WTC11 (cell line): ENCODE data around the gene SKOR2. TPM values are rescaled to one million over a fixed set of nuclear protein-coding genes. Genes with fewer than 3 reads are reported as not detected.

Experiments used
- ATAC-seq: fragments of 200-7000 bp; cut with Tn5 transposase; 2 replicates; pipeline ENCODE4 v1.10.0; 2021; ENCODE audit warnings: mild to moderate bottlenecking, moderate library complexity
- CTCF ChIA-PET: fragments of 300-600 bp; sonication (Branson Sonifier 250); formaldehyde crosslinking; loops from one replicate; lab custom pipeline; 2021; ENCODE audit warnings: antibody characterized with exemption; lab: Charles Lee
- POLR2A ChIA-PET: fragments of 350-600 bp; sonication (Branson Sonifier 250); formaldehyde crosslinking; loops from one replicate; lab custom pipeline; 2021; ENCODE audit warnings: antibody characterized with exemption; lab: Charles Lee
- DNase-seq: peaks from one replicate; pipeline ENCODE4 v3.0.0; 2021; ENCODE audit warnings: low spot score
- H3K27ac Mint-ChIP-seq: 2 replicates; pipeline ENCODE4 v1.8.0; 2021; ENCODE audit warnings: mixed read lengths
- H3K27me3 Mint-ChIP-seq: 2 replicates; pipeline ENCODE4 v1.8.0; 2021; ENCODE audit warnings: low read depth, mild to moderate bottlenecking, moderate library complexity, mixed read lengths
- H3K36me3 Mint-ChIP-seq: 2 replicates; pipeline ENCODE4 v1.8.0; 2021; ENCODE audit warnings: mixed read lengths
- H3K4me1 Mint-ChIP-seq: 2 replicates; pipeline ENCODE4 v1.8.0; 2022; ENCODE audit warnings: mixed read lengths
- H3K4me3 Mint-ChIP-seq: 2 replicates; pipeline ENCODE4 v1.8.0; 2021; ENCODE audit warnings: mild to moderate bottlenecking, moderate library complexity, mixed read lengths
- H3K9me3 Mint-ChIP-seq: 2 replicates; pipeline ENCODE4 v1.8.0; 2021; ENCODE audit warnings: mixed read lengths
- AFF4 ChIP-seq: sonication (generic); formaldehyde crosslinking; IDR thresholded peaks from 2 replicates; pipeline ENCODE4 v1.8.1; 2023; ENCODE audit warnings: mild to moderate bottlenecking, missing genetic modification reagents, borderline replicate concordance
- CDX4 ChIP-seq: fragments of 250-450 bp; sonication (Bioruptor Pico); IDR thresholded peaks from 2 replicates; pipeline ENCODE4 v1.9.0; 2021; ENCODE audit warnings: moderate library complexity, mild to moderate bottlenecking, inconsistent platforms, borderline replicate concordance
- E2F4 ChIP-seq: sonication (generic); formaldehyde crosslinking; IDR thresholded peaks from 2 replicates; pipeline ENCODE4 v1.8.1; 2022; ENCODE audit warnings: low read depth, mild to moderate bottlenecking, moderate library complexity, missing genetic modification reagents, borderline replicate concordance
- ELF4 ChIP-seq: sonication (generic); formaldehyde crosslinking; IDR thresholded peaks from 2 replicates; pipeline ENCODE4 v1.8.1; 2022; ENCODE audit warnings: low read depth, mild to moderate bottlenecking, moderate library complexity, missing genetic modification reagents
- EMX1 ChIP-seq: fragments of 250-450 bp; sonication (Bioruptor Pico); IDR thresholded peaks from 2 replicates; pipeline ENCODE4 v1.8.0; 2021; ENCODE audit warnings: mild to moderate bottlenecking
- ERG ChIP-seq: fragments of 250-450 bp; sonication (Bioruptor Pico); IDR thresholded peaks from 2 replicates; pipeline ENCODE4 v1.8.0; 2021; ENCODE audit warnings: mild to moderate bottlenecking
- FOXP1 ChIP-seq: sonication (generic); formaldehyde crosslinking; IDR thresholded peaks from 2 replicates; pipeline ENCODE4 v1.8.0; 2022; ENCODE audit warnings: missing genetic modification reagents, mild to moderate bottlenecking, moderate library complexity, borderline replicate concordance
- GABPB1 ChIP-seq: sonication (generic); formaldehyde crosslinking; IDR thresholded peaks from 2 replicates; pipeline ENCODE4 v1.8.1; 2023; ENCODE audit warnings: mild to moderate bottlenecking, missing genetic modification reagents
- IRF2 ChIP-seq: sonication (generic); formaldehyde crosslinking; IDR thresholded peaks from 2 replicates; pipeline ENCODE4 v1.8.0; 2022; ENCODE audit warnings: low read depth, missing genetic modification reagents, borderline replicate concordance
- MXD4 ChIP-seq: fragments of 250-450 bp; sonication (Bioruptor Pico); IDR thresholded peaks from 2 replicates; pipeline ENCODE4 v1.8.0; 2021; ENCODE audit warnings: mild to moderate bottlenecking, moderate library complexity, borderline replicate concordance
- MYBL2 ChIP-seq: sonication (generic); formaldehyde crosslinking; IDR thresholded peaks from 2 replicates; pipeline ENCODE4 v1.8.1; 2023; ENCODE audit warnings: mild to moderate bottlenecking, moderate library complexity, missing genetic modification reagents
- NFATC4 ChIP-seq: fragments of 250-450 bp; sonication (Bioruptor Pico); IDR thresholded peaks from 2 replicates; pipeline ENCODE4 v1.9.0; 2021; ENCODE audit warnings: mild to moderate bottlenecking
- NFYB ChIP-seq: sonication (generic); formaldehyde crosslinking; conservative IDR thresholded peaks from 2 replicates; pipeline ENCODE4 v1.8.0; 2022; ENCODE audit warnings: low read depth, missing genetic modification reagents
- NR2C2 ChIP-seq: sonication (generic); formaldehyde crosslinking; IDR thresholded peaks from 2 replicates; pipeline ENCODE4 v1.8.0; 2022; ENCODE audit warnings: mild to moderate bottlenecking, missing genetic modification reagents
- PRRX2 ChIP-seq: fragments of 250-450 bp; sonication (Bioruptor Pico); IDR thresholded peaks from 2 replicates; pipeline ENCODE4 v1.8.0; 2021; ENCODE audit warnings: mild to moderate bottlenecking
- ZNF263 ChIP-seq: sonication (generic); formaldehyde crosslinking; IDR thresholded peaks from 2 replicates; pipeline ENCODE4 v1.8.1; 2022; ENCODE audit warnings: low read depth, mild to moderate bottlenecking, moderate library complexity, missing genetic modification reagents
- ZNF396 ChIP-seq: fragments of 250-450 bp; sonication (Bioruptor Pico); IDR thresholded peaks from 2 replicates; pipeline ENCODE4 v1.8.0; 2021; ENCODE audit warnings: mild to moderate bottlenecking, moderate library complexity, borderline replicate concordance
- total RNA-seq: library from RNA; stranded (reverse); gene quantifications from 3 replicates; pipeline ENCODE4 v1.2.3, GENCODE V29; 2021
- TF ChIP-seq, protein P1 (sequence below): fragments of 250-450 bp; sonication (Bioruptor Pico); IDR thresholded peaks from 2 replicates; pipeline ENCODE4 v1.9.0; 2021; ENCODE audit warnings: mild to moderate bottlenecking, borderline replicate concordance
- TF ChIP-seq, protein P2 (sequence below): sonication (generic); formaldehyde crosslinking; IDR thresholded peaks from 2 replicates; pipeline ENCODE4 v1.8.0; 2022; ENCODE audit warnings: mild to moderate bottlenecking, missing genetic modification reagents
- TF ChIP-seq, protein P3 (sequence below): sonication (generic); formaldehyde crosslinking; IDR thresholded peaks from 2 replicates; pipeline ENCODE4 v1.8.1; 2023; ENCODE audit warnings: mild to moderate bottlenecking, missing genetic modification reagents, moderate library complexity

The SKOR2 gene
- total RNA-seq, 1 experiment from 2014 or later, result 1.3 TPM

- DNase-seq, result no peak
- ChIA-PET POLR2A (no interaction called here), CTCF (no interaction called here)
- peaks cover 13% of the 10 kb centered on the region for H3K36me3 Mint-ChIP-seq
- no peak overlapping the region for H3K27ac Mint-ChIP-seq
- H3K4me3 Mint-ChIP-seq, result no peak overlapping the region
- H3K27me3 Mint-ChIP-seq, result peaks cover 3% of the 10 kb centered on the region
- no peaks in the 10 kb centered on the region for H3K4me1 Mint-ChIP-seq
- TF ChIP-seq EMX1 (CRISPR knock-in tag) (no peak), NR2C2 (no peak), E2F4 (CRISPR knock-in tag) (no peak), MXD4 (CRISPR knock-in tag) (no peak), GABPB1 (CRISPR knock-in tag) (no peak), ZNF263 (no peak), FOXP1 (no peak)
- TF ChIP-seq, protein P1, sequence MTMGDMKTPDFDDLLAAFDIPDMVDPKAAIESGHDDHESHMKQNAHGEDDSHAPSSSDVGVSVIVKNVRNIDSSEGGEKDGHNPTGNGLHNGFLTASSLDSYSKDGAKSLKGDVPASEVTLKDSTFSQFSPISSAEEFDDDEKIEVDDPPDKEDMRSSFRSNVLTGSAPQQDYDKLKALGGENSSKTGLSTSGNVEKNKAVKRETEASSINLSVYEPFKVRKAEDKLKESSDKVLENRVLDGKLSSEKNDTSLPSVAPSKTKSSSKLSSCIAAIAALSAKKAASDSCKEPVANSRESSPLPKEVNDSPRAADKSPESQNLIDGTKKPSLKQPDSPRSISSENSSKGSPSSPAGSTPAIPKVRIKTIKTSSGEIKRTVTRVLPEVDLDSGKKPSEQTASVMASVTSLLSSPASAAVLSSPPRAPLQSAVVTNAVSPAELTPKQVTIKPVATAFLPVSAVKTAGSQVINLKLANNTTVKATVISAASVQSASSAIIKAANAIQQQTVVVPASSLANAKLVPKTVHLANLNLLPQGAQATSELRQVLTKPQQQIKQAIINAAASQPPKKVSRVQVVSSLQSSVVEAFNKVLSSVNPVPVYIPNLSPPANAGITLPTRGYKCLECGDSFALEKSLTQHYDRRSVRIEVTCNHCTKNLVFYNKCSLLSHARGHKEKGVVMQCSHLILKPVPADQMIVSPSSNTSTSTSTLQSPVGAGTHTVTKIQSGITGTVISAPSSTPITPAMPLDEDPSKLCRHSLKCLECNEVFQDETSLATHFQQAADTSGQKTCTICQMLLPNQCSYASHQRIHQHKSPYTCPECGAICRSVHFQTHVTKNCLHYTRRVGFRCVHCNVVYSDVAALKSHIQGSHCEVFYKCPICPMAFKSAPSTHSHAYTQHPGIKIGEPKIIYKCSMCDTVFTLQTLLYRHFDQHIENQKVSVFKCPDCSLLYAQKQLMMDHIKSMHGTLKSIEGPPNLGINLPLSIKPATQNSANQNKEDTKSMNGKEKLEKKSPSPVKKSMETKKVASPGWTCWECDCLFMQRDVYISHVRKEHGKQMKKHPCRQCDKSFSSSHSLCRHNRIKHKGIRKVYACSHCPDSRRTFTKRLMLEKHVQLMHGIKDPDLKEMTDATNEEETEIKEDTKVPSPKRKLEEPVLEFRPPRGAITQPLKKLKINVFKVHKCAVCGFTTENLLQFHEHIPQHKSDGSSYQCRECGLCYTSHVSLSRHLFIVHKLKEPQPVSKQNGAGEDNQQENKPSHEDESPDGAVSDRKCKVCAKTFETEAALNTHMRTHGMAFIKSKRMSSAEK (CRISPR knock-in tag), result no peak
- TF ChIP-seq, protein P2, sequence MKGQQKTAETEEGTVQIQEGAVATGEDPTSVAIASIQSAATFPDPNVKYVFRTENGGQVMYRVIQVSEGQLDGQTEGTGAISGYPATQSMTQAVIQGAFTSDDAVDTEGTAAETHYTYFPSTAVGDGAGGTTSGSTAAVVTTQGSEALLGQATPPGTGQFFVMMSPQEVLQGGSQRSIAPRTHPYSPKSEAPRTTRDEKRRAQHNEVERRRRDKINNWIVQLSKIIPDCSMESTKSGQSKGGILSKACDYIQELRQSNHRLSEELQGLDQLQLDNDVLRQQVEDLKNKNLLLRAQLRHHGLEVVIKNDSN (CRISPR knock-in tag), result no peak
- no peak for ATAC-seq
- peaks cover 53% of the 10 kb centered on the region for H3K9me3 Mint-ChIP-seq
Observed at GRCh38 chr18:47296462-47296861, 45.0 kb upstream of the SKOR2 start.

GRCh38 chr18:47294801-47295200 lies 43.3 kb upstream of the SKOR2 start:
- no peak for ATAC-seq
- TF ChIP-seq EMX1 (CRISPR knock-in tag) (no peak), ZNF396 (CRISPR knock-in tag) (no peak)
- ChIA-PET POLR2A (no interaction called here), CTCF (no interaction called here)
- peaks cover 6% of the 10 kb centered on the region for H3K36me3 Mint-ChIP-seq
- DNase-seq, result no peak
- no peak overlapping the region for H3K4me3 Mint-ChIP-seq
- H3K4me1 Mint-ChIP-seq, result no peaks in the 10 kb centered on the region
- no peak overlapping the region for H3K27ac Mint-ChIP-seq
- peaks cover 38% of the 10 kb centered on the region for H3K9me3 Mint-ChIP-seq
- H3K27me3 Mint-ChIP-seq, result no peaks in the 10 kb centered on the region; the same call in none of the 2 replicates

GRCh38 chr18:47288741-47289140 lies 37.3 kb upstream of the SKOR2 start:
- DNase-seq (no peak), ATAC-seq (no peak)
- Mint-ChIP-seq H3K4me1 (peaks cover 8% of the 10 kb centered on the region; the same call in 1 of the 2 replicates), H3K36me3 (no peaks in the 10 kb centered on the region), H3K9me3 (no peaks in the 10 kb centered on the region), H3K4me3 (no peak overlapping the region), H3K27me3 (no peaks in the 10 kb centered on the region; the same call in 1 of the 2 replicates), H3K27ac (no peak overlapping the region)
- CTCF ChIA-PET, result no interaction called here
- POLR2A ChIA-PET, result no interaction called here
- TF ChIP-seq ERG (no peak), ZNF396 (CRISPR knock-in tag) (no peak), MYBL2 (CRISPR knock-in tag) (no peak), ELF4 (CRISPR knock-in tag) (no peak), NFATC4 (CRISPR knock-in tag) (no peak), CDX4 (CRISPR knock-in tag) (no peak), NFYB (CRISPR knock-in tag) (no peak), IRF2 (no peak), PRRX2 (CRISPR knock-in tag) (no peak), AFF4 (CRISPR knock-in tag) (no peak)
- TF ChIP-seq, protein P3, sequence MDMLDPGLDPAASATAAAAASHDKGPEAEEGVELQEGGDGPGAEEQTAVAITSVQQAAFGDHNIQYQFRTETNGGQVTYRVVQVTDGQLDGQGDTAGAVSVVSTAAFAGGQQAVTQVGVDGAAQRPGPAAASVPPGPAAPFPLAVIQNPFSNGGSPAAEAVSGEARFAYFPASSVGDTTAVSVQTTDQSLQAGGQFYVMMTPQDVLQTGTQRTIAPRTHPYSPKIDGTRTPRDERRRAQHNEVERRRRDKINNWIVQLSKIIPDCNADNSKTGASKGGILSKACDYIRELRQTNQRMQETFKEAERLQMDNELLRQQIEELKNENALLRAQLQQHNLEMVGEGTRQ, result no peak
